WTC11 (cell line): ENCODE measurements around the gene ZNF341.

ENCODE experiments used
- CTCF ChIP-seq: fragments of 200-600 bp; IDR thresholded peaks from 2 replicates; pipeline ENCODE4 v1.8.0; 2022; ENCODE audit warnings: antibody characterized with exemption
- ESRRA ChIP-seq: sonication (generic); formaldehyde crosslinking; IDR thresholded peaks from 2 replicates; pipeline ENCODE4 v1.8.1; 2022; ENCODE audit warnings: mild to moderate bottlenecking, missing genetic modification reagents, borderline replicate concordance
- MAX ChIP-seq: sonication (generic); formaldehyde crosslinking; IDR thresholded peaks from 2 replicates; pipeline ENCODE4 v1.8.0; 2022; ENCODE audit warnings: mild to moderate bottlenecking, missing genetic modification reagents
- SMAD4 ChIP-seq: sonication (generic); formaldehyde crosslinking; IDR thresholded peaks from 2 replicates; pipeline ENCODE4 v1.8.0; 2022; ENCODE audit warnings: mild to moderate bottlenecking, missing genetic modification reagents
- ZNF138 ChIP-seq: sonication (generic); formaldehyde crosslinking; conservative IDR thresholded peaks from 2 replicates; pipeline ENCODE4 v1.8.1; 2022; ENCODE audit warnings: mild to moderate bottlenecking, moderate library complexity, missing genetic modification reagents
- ZNF232 ChIP-seq: sonication (generic); formaldehyde crosslinking; IDR thresholded peaks from 2 replicates; pipeline ENCODE4 v1.8.0; 2022; ENCODE audit warnings: mild to moderate bottlenecking, missing genetic modification reagents
- ZNF317 ChIP-seq: sonication (generic); formaldehyde crosslinking; IDR thresholded peaks from 2 replicates; pipeline ENCODE4 v1.8.1; 2023; ENCODE audit warnings: low read depth, mild to moderate bottlenecking, moderate library complexity, missing genetic modification reagents, borderline replicate concordance
- ZNF416 ChIP-seq: fragments of 250-450 bp; sonication (Bioruptor Pico); IDR thresholded peaks from 2 replicates; pipeline ENCODE4 v1.9.0; 2021; ENCODE audit warnings: mild to moderate bottlenecking, inconsistent platforms

- TF ChIP-seq ESRRA (CRISPR knock-in tag) (no peak), SMAD4 (CRISPR knock-in tag) (no peak), CTCF (no peak), ZNF416 (no peak), ZNF138 (CRISPR knock-in tag) (no peak), MAX (no peak), ZNF232 (CRISPR knock-in tag) (no peak), ZNF317 (no peak)
Observed at GRCh38 chr20:33827634-33828325, 96.0 kb downstream of the ZNF341 start.
